MM.1S (cell line): Measurements from ENCODE around the gene LSAMP.

Experiments used
- DNase-seq: peaks from one replicate; pipeline ENCODE4 v3.0.0-alpha.2; 2015
- H2AFZ ChIP-seq: fragments of 300-600 bp; sonication (generic); 2 replicates; pipeline ENCODE4 v1.6.0; 2016; ENCODE audit warnings: antibody characterized with exemption, low read length
- H3F3A ChIP-seq: fragments of 300-600 bp; sonication (generic); 2 replicates; pipeline ENCODE4 v1.6.1; 2016; ENCODE audit warnings: mild to moderate bottlenecking, antibody characterized with exemption, low read length, moderate library complexity, mixed read lengths; ENCODE audit not compliant: insufficient read depth
- H3K27ac ChIP-seq: fragments of 300-600 bp; sonication (generic); 2 replicates; pipeline ENCODE4 v1.5.1; 2016; ENCODE audit warnings: mild to moderate bottlenecking, low read length
- H3K27me3 ChIP-seq: fragments of 300-600 bp; sonication (generic); replicated peaks from 2 replicates; pipeline ENCODE4 v1.6.0; 2016; ENCODE audit warnings: low read length; ENCODE audit not compliant: insufficient read depth
- H3K36me3 ChIP-seq: fragments of 300-600 bp; sonication (generic); replicated peaks from 2 replicates; pipeline ENCODE4 v1.6.1; 2016; ENCODE audit warnings: mild to moderate bottlenecking, low read length, mixed read lengths; ENCODE audit not compliant: insufficient read depth
- H3K4me1 ChIP-seq: fragments of 300-600 bp; sonication (generic); 2 replicates; pipeline ENCODE4 v1.6.1; 2016; ENCODE audit warnings: low read length, mixed read lengths
- H3K4me2 ChIP-seq: fragments of 300-600 bp; sonication (generic); 2 replicates; pipeline ENCODE4 v1.6.0; 2016; ENCODE audit warnings: low read depth, low read length
- H3K4me3 ChIP-seq: fragments of 300-600 bp; sonication (generic); 2 replicates; pipeline ENCODE4 v1.5.1; 2016; ENCODE audit warnings: low read length, mixed read lengths
- H3K79me2 ChIP-seq: fragments of 300-600 bp; sonication (generic); 2 replicates; pipeline ENCODE4 v1.6.1; 2016; ENCODE audit warnings: mixed run types, low read length, mixed read lengths
- H3K9ac ChIP-seq: fragments of 300-600 bp; sonication (generic); 2 replicates; pipeline ENCODE4 v1.6.1; 2016; ENCODE audit warnings: low read length, mixed read lengths
- H3K9me2 ChIP-seq: fragments of 300-600 bp; sonication (generic); replicated peaks from 2 replicates; pipeline ENCODE4 v1.6.1; 2016; ENCODE audit warnings: mild to moderate bottlenecking, low read length, mixed read lengths; ENCODE audit not compliant: insufficient read depth
- H3K9me3 ChIP-seq: fragments of 300-600 bp; sonication (generic); replicated peaks from 2 replicates; pipeline ENCODE4 v1.6.1; 2016; ENCODE audit warnings: mild to moderate bottlenecking, low read length, mixed read lengths; ENCODE audit not compliant: insufficient read depth
- H4K20me1 ChIP-seq: fragments of 300-600 bp; sonication (generic); 2 replicates; pipeline ENCODE4 v1.6.1; 2016; ENCODE audit warnings: mild to moderate bottlenecking, low read length, moderate library complexity, mixed read lengths; ENCODE audit not compliant: insufficient read depth
- EZH2 ChIP-seq: fragments of 300-600 bp; sonication (generic); optimal IDR thresholded peaks from 2 replicates; pipeline ENCODE3; 2017; ENCODE audit warnings: low read depth, mild to moderate bottlenecking, antibody characterized with exemption, low read length, mixed read lengths
- EZH2phosphoT487 ChIP-seq: fragments of 300-600 bp; sonication (generic); IDR thresholded peaks from 2 replicates; pipeline ENCODE4 v1.6.1; 2018; ENCODE audit warnings: antibody characterized with exemption, low read length
- TF ChIP-seq, protein P1 (sequence below): fragments of 300-600 bp; sonication (generic); IDR thresholded peaks from 2 replicates; pipeline ENCODE4 v1.5.1; 2016; ENCODE audit warnings: antibody characterized with exemption, low read length, mixed read lengths

Gene LSAMP

DNA sequence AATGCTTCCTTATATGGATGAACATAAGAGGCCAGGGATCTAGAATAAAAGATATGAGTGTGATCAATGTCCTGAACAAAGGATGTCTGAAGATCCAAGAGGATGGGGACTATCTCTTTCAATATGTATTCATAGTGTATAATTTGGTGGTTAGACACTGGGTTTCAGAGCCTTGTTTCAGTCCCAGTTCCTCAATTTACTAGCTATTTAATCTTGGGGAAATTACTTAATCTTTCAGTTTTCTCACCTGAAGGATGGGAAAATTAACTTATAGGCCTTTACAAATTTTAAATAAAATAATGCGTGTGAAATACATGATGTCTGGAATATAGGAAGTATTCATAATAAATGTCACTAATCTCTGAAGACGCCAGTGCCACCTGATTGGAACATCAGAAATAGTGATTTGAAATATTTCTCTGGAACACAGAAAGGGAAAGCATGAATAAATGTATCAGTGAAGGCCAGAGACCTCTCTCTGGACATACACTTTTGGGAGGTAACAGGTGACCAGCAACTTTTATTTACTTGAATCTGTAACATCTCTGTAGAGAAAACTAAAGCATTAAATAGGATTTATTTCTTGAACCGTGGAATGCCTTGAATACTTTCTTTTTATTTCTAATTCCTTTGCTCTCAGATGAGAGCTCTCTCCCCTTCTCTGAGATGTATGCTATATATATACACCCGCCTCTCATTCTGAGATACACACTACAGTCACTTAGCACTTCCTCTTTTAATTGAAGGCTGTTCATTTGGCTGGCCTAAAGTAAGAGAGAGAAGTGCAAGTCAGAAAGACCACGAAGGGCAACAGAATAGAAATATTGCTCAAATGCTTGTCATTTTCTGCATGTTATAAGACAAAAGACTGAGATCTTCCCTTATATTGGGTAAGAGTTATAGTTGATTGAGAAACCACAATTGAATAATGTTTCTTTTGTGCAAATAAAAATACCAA lies 407.1 kb downstream of the LSAMP start:
- Histone ChIP-seq H3K9ac (no peak overlapping the region), H4K20me1 (no peaks in the 10 kb centered on the region), H2AFZ (no peak overlapping the region), H3K9me3 (no peaks in the 10 kb centered on the region), H3K9me2 (no peaks in the 10 kb centered on the region), H3K4me2 (0 out of 2 replicates have a peak overlapping the region, but pooled peaks have one; percentile 20), H3K27me3 (no peaks in the 10 kb centered on the region), H3F3A (no peaks in the 10 kb centered on the region), H3K4me1 (no peaks in the 10 kb centered on the region), H3K79me2 (no peaks in the 10 kb centered on the region), H3K4me3 (no peak overlapping the region), H3K27ac (no peak overlapping the region), H3K36me3 (no peaks in the 10 kb centered on the region)
- TF ChIP-seq EZH2phosphoT487 (no peak), EZH2 (no peak)
- TF ChIP-seq, protein P1, sequence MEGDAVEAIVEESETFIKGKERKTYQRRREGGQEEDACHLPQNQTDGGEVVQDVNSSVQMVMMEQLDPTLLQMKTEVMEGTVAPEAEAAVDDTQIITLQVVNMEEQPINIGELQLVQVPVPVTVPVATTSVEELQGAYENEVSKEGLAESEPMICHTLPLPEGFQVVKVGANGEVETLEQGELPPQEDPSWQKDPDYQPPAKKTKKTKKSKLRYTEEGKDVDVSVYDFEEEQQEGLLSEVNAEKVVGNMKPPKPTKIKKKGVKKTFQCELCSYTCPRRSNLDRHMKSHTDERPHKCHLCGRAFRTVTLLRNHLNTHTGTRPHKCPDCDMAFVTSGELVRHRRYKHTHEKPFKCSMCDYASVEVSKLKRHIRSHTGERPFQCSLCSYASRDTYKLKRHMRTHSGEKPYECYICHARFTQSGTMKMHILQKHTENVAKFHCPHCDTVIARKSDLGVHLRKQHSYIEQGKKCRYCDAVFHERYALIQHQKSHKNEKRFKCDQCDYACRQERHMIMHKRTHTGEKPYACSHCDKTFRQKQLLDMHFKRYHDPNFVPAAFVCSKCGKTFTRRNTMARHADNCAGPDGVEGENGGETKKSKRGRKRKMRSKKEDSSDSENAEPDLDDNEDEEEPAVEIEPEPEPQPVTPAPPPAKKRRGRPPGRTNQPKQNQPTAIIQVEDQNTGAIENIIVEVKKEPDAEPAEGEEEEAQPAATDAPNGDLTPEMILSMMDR = no peak
- peak; percentile 15 for DNase-seq

DNA sequence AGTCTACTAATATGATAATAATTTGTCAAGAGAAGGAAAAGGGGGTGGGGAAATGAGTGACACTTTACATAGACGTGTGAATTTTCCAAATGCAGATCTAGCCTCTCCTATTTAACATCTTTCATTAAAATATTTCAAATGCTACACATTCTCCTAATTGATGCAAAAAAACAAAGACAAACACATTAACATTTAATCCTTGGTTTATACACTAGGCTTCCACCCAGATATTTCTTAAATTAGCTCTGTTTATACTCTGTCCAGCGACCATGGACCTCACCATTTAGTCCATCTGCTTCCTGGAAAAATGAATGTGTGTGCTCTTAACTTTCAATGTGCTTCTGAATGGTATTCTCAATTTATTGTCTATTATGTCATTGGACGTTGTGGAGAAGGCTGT lies 409.9 kb downstream of the LSAMP start:
- no peak overlapping the region for H3K4me2 ChIP-seq
- no peaks in the 10 kb centered on the region for H3K27me3 ChIP-seq
- no peaks in the 10 kb centered on the region for H3K79me2 ChIP-seq
- H3K4me3 ChIP-seq = no peak overlapping the region
- H3K27ac ChIP-seq = no peak overlapping the region
- no peak for DNase-seq
- no peak overlapping the region for H2AFZ ChIP-seq
- no peak for TF ChIP-seq EZH2phosphoT487
- no peak for TF ChIP-seq EZH2
- TF ChIP-seq, protein P1 = no peak
- H3F3A ChIP-seq = no peaks in the 10 kb centered on the region
- H4K20me1 ChIP-seq = no peaks in the 10 kb centered on the region
- H3K9me2 ChIP-seq = no peaks in the 10 kb centered on the region
- H3K36me3 ChIP-seq = no peaks in the 10 kb centered on the region
- H3K4me1 ChIP-seq = no peaks in the 10 kb centered on the region
- no peaks in the 10 kb centered on the region for H3K9me3 ChIP-seq
- no peak overlapping the region for H3K9ac ChIP-seq

DNA sequence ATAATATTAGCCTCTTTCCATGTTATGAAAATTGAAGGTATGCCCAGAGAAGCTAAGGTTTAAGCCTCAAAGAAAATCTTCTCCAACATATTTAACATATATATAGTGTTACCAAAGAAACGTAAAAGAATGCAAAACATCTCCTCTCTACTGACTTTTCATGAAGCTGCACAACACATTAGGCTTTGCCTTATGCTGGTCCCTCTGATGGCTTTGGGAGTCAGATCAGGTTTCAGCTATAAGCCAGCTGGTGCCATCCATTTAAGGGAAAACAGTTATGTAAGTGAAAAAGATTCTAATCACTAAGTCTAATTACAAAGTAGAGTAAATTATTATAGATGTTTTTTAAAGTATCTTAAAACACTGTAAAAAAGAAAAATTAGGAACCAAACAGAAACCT lies 410.5 kb downstream of the LSAMP start:
- no peaks in the 10 kb centered on the region for H3K79me2 ChIP-seq
- H3K9me3 ChIP-seq = no peaks in the 10 kb centered on the region
- TF ChIP-seq EZH2 (no peak), EZH2phosphoT487 (no peak)
- TF ChIP-seq, protein P1 = no peak
- H3F3A ChIP-seq = no peaks in the 10 kb centered on the region
- no peak overlapping the region for H3K27ac ChIP-seq
- H3K27me3 ChIP-seq = no peaks in the 10 kb centered on the region
- H4K20me1 ChIP-seq = no peaks in the 10 kb centered on the region
- no peak overlapping the region for H2AFZ ChIP-seq
- no peaks in the 10 kb centered on the region for H3K9me2 ChIP-seq
- H3K9ac ChIP-seq = no peak overlapping the region
- H3K4me3 ChIP-seq = no peak overlapping the region
- H3K36me3 ChIP-seq = no peaks in the 10 kb centered on the region
- no peak for DNase-seq
- H3K4me2 ChIP-seq = no peak overlapping the region
- H3K4me1 ChIP-seq = no peaks in the 10 kb centered on the region
